Measurements from ENCODE around the gene IQCM. TPM values are rescaled to one million over a fixed set of nuclear protein-coding genes. Genes with fewer than 3 reads are reported as not detected.

The IQCM gene
- total and polyA plus RNA-seq, 10 of the 15 experiments (the other 5 are each of a cell fraction or from before 2014, with no cell fraction given), result not detected

- TF ChIP-seq PRDM15 (CRISPR knock-in tag; IDR thresholded peaks at IDR 0.05), result no peak
- no peak for TF ChIP-seq SP1 (IDR thresholded peaks at IDR 0.05; ENCODE audit: low read depth, low read length)
Measured at GRCh38 chr4:149523039-149523438, 292.6 kb downstream of the IQCM start (continued).

GRCh38 chr4:149521611-149522425, 293.8 kb downstream of the IQCM start:
- in situ Hi-C loops (cut with MboI), result no loop called here
- H3K4me1 ChIP-seq (ENCODE audit: control insufficient read depth, insufficient read depth, low read length), result no peaks in the 10 kb centered on the region
- 16% methylated on average over 3 of the region's 3 CpGs for WGBS (ENCODE audit: insufficient coverage, insufficient replicate concordance, low lambda C conversion rate, missing lambda C conversion rate)
- no peak overlapping the region for H3K27ac ChIP-seq (ENCODE audit: control insufficient read depth, insufficient read depth)
- ChIA-PET POLR2A (no interaction called here), RAD21 (ENCODE audit: unreplicated experiment) (no interaction called here), CTCF (interaction anchor here (0.7 kb wide), 1 partner anchor 254 kb away, joined by 3 read pairs; no protein-coding TSS in a partner anchor), SMC1A (ENCODE audit: uncharacterized antibody, unreplicated experiment) (no interaction called here)
- DNase-seq (ENCODE audit: low read depth, low spot score) (no peak), FAIRE-seq (no peak), ATAC-seq (no peak)
- no peak overlapping the region for H3K4me3 ChIP-seq
- no peaks in the 10 kb centered on the region for H3K9me3 ChIP-seq (replicated peaks; ENCODE audit: control insufficient read depth, insufficient read depth, low read length)
- no peak overlapping the region for H2AFZ ChIP-seq (ENCODE audit: control insufficient read depth, low read depth, low read length)
- BruUV-seq (replicated peaks), result no TSS peak
- H3K79me2 ChIP-seq (ENCODE audit: control insufficient read depth, insufficient read depth, low read length), result no peaks in the 10 kb centered on the region
- no peak overlapping the region for H3K4me2 ChIP-seq (ENCODE audit: control insufficient read depth, insufficient read depth)
- no peak for TF ChIP-seq RB1 (IDR thresholded peaks at IDR 0.05; ENCODE audit: borderline replicate concordance)
- no peak for TF ChIP-seq IRF5 (IDR thresholded peaks at IDR 0.05; ENCODE audit: borderline replicate concordance)
- no peak for TF ChIP-seq EED (IDR thresholded peaks at IDR 0.05; ENCODE audit: low read depth)
- no peak for TF ChIP-seq MYC (IDR thresholded peaks at IDR 0.05; ENCODE audit: insufficient read depth, insufficient read length, insufficient replicate concordance, low read length, severe bottlenecking)
- no peak for TF ChIP-seq KAT2A (conservative IDR thresholded peaks at IDR 0.05; ENCODE audit: control insufficient read depth, low read depth, low read length)
- intact Hi-C loops (cut with micrococcal nuclease; ENCODE audit: unreplicated experiment), result no loop called here
- no peaks in the 10 kb centered on the region for H3K36me3 ChIP-seq (ENCODE audit: control insufficient read depth in 2 of 2, insufficient read depth in 2 of 2, low read length in 1 of 2)
- H3K9ac ChIP-seq (ENCODE audit: control insufficient read depth, insufficient read depth, low read length), result no peak overlapping the region
- H3K27me3 ChIP-seq (replicated peaks in 1 of 2; ENCODE audit: control insufficient read depth in 2 of 2, insufficient read depth in 2 of 2, low read length in 1 of 2), result no peaks in the 10 kb centered on the region
- no peaks in the 10 kb centered on the region for H4K20me1 ChIP-seq (ENCODE audit: control insufficient read depth, insufficient read depth)
